IPS DF 19.7 (cell line): ENCODE results near the gene TNFRSF13B.

ENCODE experiments used
- DNase-seq: peaks from one replicate; pipeline ENCODE4 v3.0.0-alpha.2; 2013; ENCODE audit warnings: low read depth, low spot score

TNFRSF13B gene

DNA sequence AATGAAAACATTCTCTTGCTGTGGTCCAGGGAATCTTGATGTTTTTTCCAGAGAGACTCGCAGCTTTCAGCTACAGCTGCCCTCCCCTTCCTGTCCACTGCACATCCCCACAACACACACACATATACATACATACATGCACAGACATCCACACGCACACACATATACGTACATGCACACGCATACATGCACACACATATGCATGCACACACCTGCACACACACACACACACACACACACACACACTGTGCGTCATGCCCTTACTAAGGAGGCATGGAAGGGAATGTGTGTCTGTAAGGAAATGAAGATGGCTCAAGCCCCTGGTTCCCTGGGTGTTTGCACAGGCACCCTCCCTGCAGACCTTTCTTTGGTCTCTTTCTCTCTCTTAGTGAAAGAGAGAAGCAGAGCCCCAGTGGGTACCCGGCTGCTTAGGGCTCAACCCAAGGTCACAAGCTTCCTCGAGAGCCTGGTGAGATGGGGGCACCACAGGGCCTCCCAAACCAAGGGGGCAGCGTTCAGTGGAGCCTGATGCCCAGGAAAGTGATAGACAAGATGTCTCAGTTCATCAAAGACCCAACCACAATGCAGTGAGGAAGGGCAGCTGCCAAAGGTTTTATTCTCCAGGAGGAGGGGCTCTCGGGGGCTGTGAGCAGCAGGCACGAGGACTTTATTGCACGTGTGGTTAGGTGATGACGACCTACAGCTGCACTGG lies 33.3 kb downstream of the TNFRSF13B start:
- no peak for DNase-seq

DNA sequence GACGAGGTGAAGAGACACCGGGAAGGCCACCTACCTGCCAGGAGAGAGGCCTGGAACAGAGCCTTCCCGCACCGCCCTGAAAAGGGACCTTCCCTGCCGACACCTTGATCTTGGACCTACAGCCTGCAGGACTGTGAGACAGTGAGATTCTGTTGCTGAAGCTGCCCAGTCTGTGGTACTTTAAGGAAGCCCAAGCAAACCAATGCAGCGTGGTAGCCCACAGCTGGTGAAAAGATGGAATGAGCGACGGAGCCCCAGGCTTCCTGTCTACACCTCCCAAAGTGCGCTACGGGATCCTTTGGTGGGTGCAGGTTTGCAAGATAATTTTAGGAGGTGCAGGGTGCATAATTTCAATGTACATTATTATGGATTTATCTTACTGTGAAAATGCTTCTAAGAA lies 33.9 kb downstream of the TNFRSF13B start:
- DNase-seq, result no peak

GRCh38 chr17:16937431-16937830 lies 34.5 kb downstream of the TNFRSF13B start:
- DNase-seq, result no peak

DNA sequence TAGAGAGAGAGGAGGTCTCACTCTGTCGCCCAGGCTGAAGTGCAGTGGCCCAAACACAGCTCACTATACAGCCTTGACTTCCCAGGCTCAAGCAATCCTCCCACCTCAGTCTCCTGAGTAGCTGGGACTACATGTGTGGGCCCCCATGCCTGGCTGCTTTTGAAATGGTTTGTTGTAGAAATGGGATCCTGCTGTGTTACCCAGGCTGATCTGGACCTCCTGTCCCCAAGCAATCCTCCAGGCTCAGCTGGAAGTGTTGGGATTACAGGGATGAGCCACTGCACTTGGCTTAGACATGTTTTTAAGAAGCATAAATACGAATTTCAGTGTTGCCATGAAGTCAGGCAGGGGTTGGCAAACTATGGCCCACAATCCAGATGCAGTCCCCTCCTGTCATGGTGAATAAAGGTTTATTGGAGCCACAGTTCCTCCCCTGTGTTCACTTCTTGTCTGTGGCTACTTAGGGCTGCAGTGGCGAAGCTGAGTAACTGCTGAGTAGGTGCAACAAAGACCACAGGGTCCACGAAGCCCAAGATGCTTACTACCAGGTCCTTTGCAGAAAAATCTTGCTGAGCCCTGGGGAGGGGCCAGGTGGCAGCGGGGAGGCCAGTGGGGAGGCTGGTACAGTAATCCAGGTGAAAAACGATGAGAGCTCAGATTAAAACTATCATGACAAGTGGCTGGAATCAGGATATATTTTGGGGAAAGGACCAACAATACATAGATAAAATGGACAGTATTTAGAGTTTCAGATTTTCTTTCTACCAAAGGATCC lies 35.2 kb downstream of the TNFRSF13B start:
- DNase-seq, result no peak

DNA sequence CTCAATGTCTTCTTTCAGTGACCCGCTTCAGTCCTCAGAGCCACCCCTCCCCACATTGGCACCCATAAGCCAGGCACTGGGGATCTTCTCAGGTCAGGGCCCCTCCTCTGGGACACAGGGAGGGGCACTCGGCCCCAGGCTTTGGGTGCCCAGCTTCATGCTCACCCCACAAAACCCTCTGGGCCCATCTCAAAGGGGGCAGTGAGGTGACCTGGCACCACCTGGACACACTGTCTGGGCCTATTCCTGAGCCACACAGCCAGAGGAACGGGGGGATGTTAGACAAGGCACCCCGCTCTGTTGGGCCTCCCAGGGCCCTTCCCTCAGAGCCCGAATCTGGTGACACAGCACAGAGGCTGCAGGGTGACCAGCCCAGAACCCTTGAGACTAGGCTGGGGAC lies 36.1 kb downstream of the TNFRSF13B start:
- DNase-seq, result no peak

GRCh38 chr17:16935241-16935663 lies 36.7 kb downstream of the TNFRSF13B start:
- DNase-seq, result no peak

DNA sequence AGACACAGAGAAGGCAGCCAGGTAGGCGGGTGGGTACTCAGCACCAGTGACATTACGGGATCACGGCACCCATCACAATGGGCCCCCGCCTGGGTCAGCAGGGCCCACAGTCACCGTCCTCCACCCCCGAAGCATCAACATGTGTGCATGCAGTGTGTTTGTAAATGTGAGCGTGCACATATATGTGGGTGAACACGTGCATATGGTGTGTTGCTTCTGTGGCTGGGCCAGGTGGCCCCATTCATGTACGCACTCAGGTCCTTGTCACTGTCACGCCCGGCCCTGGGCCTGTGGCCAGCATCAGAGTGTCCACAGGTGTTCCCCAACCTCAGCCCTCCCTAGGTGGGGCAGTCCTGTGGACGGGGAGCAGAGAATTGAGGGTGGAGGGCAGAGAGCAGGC lies 37.1 kb downstream of the TNFRSF13B start:
- DNase-seq, result no peak

DNA sequence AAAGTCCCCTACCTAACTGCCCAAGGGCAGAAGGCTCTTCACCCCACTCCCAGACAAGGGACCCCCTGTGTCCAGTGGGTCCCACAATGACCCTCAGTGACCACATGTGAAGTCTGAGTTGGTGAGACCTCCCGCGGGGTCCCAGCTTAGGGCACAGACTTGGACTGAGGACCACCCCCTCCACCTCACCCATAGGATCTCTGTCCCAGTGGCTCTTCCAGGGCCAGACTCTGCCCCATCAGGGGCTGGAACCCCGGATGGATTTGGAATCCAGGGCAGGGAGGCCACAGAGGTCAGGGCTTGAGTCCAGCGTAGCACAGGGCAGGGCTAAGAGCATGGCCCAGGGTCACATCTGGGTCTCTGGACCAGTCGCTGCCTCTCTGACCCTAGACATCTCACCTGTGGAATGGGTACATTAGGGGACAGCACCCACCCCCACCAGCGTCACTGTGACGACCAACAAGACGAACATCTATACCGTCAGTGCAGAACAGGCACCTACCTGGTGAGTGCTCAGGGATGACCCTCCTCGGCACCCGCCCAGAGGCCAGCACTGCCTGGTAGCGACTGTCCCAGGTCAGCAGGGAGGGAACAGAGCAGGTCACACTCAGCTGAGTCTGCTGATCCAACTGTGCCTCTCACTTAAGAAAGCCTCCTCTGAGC lies 37.7 kb downstream of the TNFRSF13B start:
- DNase-seq, result no peak

- no peak for DNase-seq
These were observed 38.4 kb downstream of the TNFRSF13B start for GRCh38 chr17:16933317-16934132.

- DNase-seq, result no peak
These were observed 39.3 kb downstream of the TNFRSF13B start for GRCh38 chr17:16932611-16933010.

DNA sequence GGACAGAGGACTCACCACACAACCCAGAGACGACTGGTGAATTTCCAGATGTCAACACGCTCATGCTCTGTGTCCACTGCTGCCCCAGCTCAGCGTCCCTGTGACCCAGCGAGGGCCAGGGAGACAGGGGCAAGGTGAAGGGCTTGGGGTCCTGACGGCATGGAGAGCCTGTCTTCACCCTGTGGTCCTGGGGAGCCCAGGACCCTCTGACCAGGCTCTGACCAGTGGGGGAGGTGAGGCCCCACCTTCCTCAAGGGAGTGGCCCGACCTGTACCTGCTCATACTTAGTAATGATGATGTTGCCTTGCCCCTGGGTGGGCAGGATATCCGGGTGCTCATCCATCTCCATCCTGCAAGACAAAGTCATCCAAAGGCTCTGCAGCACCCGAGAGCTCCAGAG lies 39.8 kb downstream of the TNFRSF13B start:
- DNase-seq, result no peak

DNA sequence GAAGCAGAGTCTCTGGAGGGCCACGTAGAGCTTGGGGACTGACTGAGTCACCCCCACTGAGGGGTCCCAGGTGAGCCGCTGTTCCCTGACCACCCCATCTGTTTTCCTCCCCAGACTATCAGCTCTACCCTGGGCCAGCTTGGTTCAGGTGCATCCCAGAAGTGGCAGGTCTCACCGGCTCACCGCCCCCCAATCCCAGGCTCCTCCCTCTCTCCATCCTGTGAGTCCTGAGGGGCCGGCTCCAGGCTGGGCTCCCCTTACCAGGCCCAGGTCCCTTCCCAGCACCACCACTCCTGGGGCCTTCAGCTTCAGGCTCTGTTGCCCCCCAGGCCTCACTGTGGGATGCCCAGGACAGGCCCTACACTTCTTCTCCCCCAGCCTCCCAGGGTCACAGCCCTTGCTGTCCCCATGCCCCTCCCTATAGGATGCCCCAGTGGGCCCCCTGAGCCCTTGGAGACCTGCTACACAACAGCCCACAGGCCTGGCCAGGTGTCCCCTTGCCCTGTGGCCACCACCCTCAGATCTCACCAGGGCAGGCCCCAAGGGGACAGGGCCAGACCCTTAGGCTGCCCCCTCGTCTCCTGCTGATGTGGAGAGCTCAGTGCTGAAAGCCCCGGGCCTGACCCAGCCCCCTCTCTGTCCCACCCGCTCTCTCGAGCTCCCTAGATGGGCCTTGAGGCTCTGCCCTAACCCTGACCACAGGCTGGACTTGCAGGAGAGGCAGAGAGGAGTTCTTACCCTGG lies 40.4 kb downstream of the TNFRSF13B start:
- DNase-seq, result no peak

DNA sequence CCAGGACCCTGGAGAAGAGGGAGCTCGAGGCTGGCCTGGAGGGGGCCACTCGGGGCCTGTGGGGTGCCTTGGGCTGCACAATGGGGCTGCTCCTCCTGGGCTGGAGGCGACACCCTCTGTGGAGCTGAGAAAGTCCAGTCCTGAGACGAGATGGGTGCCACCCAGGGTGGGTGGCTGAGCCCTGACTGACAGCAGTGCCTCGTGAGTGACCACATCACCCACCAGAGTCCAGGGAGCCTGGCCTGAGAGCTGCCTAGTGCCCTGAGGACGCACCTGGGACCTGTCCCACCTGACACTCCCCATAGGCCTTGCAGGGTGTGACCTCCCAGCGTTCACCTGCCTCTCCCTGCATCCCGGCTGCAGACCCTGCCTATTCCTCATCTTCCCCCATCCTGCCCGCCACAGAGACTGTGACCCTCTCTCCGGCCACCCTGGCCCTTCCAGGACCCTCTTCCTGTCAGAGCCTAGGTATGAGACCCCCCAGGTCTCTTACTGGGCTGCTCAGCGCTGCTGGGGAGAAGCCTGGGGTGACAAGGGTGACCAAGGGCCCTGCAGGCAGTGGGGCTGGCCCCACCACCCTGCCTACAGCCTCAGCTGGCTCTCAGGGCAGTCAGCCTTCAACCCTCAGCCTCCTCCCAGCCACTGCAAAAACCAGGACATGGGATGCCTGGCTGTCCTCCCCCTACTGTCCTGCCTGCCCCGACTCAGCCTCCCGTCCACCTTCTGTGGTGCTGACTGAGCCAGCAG lies 41.2 kb downstream of the TNFRSF13B start:
- DNase-seq, result no peak

- no peak for DNase-seq
These were observed 42.0 kb downstream of the TNFRSF13B start for GRCh38 chr17:16929757-16930520.

DNA sequence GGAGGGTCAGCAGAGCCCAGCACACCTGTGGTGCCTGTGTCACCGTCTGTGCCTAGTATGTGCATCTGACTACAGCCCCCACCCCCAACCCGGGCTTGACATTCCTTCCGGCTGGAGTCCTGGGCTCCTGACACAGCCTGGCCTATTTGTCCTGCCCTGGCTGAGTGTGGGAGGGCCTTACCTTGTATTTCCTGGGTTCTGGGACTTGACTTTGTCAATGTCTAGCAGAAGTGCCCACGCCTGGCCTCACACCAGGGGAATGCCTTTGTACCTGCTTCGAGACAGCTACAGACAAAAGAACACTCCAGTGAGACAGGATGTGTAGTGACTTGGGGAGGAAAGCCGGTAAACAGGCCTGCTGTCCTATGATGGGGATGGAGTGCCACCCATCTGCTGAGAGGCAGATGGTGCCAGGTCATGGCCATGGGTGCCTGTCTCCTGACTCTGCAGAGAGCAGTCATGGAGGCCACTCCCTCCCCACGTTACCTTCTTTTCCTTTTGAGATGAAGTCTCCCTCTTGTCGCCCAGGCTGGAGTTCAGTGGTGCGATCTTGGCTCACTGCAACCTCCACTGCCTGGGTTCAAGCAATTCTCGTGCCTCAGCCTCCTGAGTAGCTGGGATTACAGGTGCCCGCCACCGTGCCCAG lies 42.8 kb downstream of the TNFRSF13B start:
- no peak for DNase-seq

DNA sequence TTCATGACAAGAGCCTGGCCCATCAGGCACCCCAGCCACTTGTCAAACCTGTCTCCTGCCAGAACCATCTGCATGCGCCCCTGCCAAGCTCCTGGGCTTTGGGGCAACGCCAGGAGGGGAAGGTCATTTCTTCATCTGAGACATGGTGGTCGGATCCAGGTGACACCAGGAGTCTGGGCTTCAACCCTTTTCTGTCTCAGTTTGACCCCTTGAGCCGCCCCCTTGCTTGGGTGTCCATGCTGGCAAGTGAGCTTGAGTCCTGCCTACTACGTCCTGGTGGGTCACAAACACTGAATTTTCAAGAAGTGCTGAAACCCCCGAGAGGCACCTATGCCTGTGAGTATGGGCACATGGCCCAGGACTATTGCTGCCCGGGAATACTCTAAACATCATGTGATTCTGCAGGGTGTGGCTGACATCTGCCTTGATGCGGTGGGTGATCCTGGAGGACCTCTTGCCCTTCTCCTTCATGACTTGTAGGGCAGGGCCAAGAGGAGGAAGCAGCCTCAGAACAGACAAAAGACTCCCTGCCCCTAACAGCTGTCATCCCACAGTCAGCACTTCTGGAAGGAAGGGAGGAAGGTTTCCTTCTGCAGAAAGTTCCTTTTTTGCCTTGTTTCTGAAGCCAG lies 43.4 kb downstream of the TNFRSF13B start:
- DNase-seq, result no peak

- DNase-seq, result no peak
These were observed 44.1 kb downstream of the TNFRSF13B start for GRCh38 chr17:16927641-16928321.
